Measurements from ENCODE around the gene CDC34. TPM values are rescaled to one million over a fixed set of nuclear protein-coding genes. Genes with fewer than 3 reads are reported as not detected.

The CDC34 gene
- polyA plus RNA-seq, 2 donors: 45.2 to 68.7 TPM

GRCh38 chr19:540867-541637, 9.5 kb downstream of the CDC34 start:
- no peak overlapping the region for H3K4me3 ChIP-seq (ENCODE audit: low read depth in 1 of 2, low read length in 2 of 2)

GRCh38 chr19:541699-542098, 10.1 kb downstream of the CDC34 start:
- Histone ChIP-seq H3K4me1 (ENCODE audit: control insufficient read depth in 2 of 2, insufficient read depth in 2 of 2, low read length in 1 of 2) (peaks cover 0 to 3% of the 10 kb centered on the region in 2 donors), H3K9me3 (ENCODE audit: control insufficient read depth in 2 of 2, insufficient read depth in 1 of 2, low read depth in 1 of 2, low read length in 1 of 2) (peaks cover 0 to 3% of the 10 kb centered on the region in 2 donors), H3K4me3 (ENCODE audit: low read depth in 1 of 2, low read length in 2 of 2) (no peak overlapping the region), H3K27ac (ENCODE audit: low read depth in 2 of 2, low read length in 1 of 2) (no peak overlapping the region), H3K36me3 (ENCODE audit: control insufficient read depth in 2 of 2, insufficient read depth in 2 of 2, low read length in 1 of 2) (peaks cover 0 to 41% of the 10 kb centered on the region in 2 donors), H3K27me3 (ENCODE audit: control insufficient read depth in 1 of 2, insufficient read depth in 2 of 2, low read length in 2 of 2) (no peaks in the 10 kb centered on the region)
- 90 to 92% methylated on average over 26 of the region's 26 CpGs for whole genome bisulfite sequencing, 2 donors

More at GRCh38 chr19:540867-541637, 9.5 kb downstream of the CDC34 start:
- Histone ChIP-seq H3K9me3 (ENCODE audit: control insufficient read depth in 2 of 2, insufficient read depth in 1 of 2, low read depth in 1 of 2, low read length in 1 of 2) (peaks cover 0 to 3% of the 10 kb centered on the region in 2 donors), H3K4me1 (ENCODE audit: control insufficient read depth in 2 of 2, insufficient read depth in 2 of 2, low read length in 1 of 2) (peaks cover 0 to 3% of the 10 kb centered on the region in 2 donors), H3K27ac (ENCODE audit: low read depth in 2 of 2, low read length in 1 of 2) (no peak overlapping the region), H3K36me3 (ENCODE audit: control insufficient read depth in 2 of 2, insufficient read depth in 2 of 2, low read length in 1 of 2) (peaks cover 0 to 47% of the 10 kb centered on the region in 2 donors), H3K27me3 (ENCODE audit: control insufficient read depth in 1 of 2, insufficient read depth in 2 of 2, low read length in 2 of 2) (no peaks in the 10 kb centered on the region)
- WGBS, 2 donors: 89 to 91% methylated on average over 51 of the region's 51 CpGs

GRCh38 chr19:542173-542866, 10.8 kb downstream of the CDC34 start:
- Histone ChIP-seq H3K27ac (ENCODE audit: low read depth in 2 of 2, low read length in 1 of 2) (no peak overlapping the region), H3K27me3 (ENCODE audit: control insufficient read depth in 1 of 2, insufficient read depth in 2 of 2, low read length in 2 of 2) (no peaks in the 10 kb centered on the region), H3K9me3 (ENCODE audit: control insufficient read depth in 2 of 2, insufficient read depth in 1 of 2, low read depth in 1 of 2, low read length in 1 of 2) (peaks cover 0 to 3% of the 10 kb centered on the region in 2 donors), H3K4me3 (ENCODE audit: low read depth in 1 of 2, low read length in 2 of 2) (no peak overlapping the region), H3K36me3 (ENCODE audit: control insufficient read depth in 2 of 2, insufficient read depth in 2 of 2, low read length in 1 of 2) (peaks cover 0 to 36% of the 10 kb centered on the region in 2 donors), H3K4me1 (ENCODE audit: control insufficient read depth in 2 of 2, insufficient read depth in 2 of 2, low read length in 1 of 2) (no peaks in the 10 kb centered on the region)
- 87 to 90% methylated on average over 34 of the region's 34 CpGs for WGBS, 2 donors

DNA sequence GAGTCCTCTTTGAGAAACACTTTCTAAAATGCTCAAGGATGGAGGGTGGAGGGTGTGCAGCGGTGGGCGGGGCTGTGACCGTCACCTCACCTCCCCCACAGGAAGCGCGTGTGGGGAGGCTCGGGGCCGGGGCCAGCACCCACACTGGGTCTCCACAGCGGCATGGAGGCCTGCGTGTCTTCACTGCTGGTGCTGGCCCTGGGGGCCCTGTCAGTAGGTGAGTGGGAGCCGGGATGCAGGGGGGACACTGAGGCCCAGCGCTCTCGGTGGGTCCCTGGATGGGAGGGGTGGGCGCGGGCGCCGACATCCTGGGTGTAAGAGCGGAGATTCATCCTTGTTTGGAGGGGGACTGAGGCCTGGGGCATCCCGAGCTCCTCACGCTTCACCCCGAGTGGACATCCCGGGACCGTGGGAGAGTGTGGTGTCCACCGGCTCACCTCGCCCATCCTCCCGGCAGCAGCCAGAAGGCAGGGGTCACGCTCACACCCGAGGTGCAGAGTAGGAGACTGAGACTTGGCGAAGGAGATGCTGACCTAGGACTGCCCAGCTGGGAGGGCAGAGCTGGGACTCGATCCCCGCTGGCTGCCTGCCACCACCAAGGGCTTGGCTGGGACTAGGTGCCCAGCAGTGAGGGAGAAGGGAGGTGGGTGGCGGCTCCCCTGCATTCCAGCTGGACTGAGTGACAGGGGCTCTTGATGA, 12.5 kb downstream of the CDC34 start, which contains the start of gene GZMM:
Gene GZMM (plus strand): TSS at position 144 of the 699 bp plus-strand sequence. CDS start 19 bp downstream, at position 163.
- Histone ChIP-seq H3K27ac (ENCODE audit: low read depth in 2 of 2, low read length in 1 of 2) (peak within 1 kb of the TSS in 1 of 2 donors; percentile 18), H3K36me3 (ENCODE audit: control insufficient read depth in 2 of 2, insufficient read depth in 2 of 2, low read length in 1 of 2) (peaks cover 0 to 24% of the 10 kb centered on the region in 2 donors), H3K4me1 (ENCODE audit: control insufficient read depth in 2 of 2, insufficient read depth in 2 of 2, low read length in 1 of 2) (no peaks in the 10 kb centered on the region), H3K27me3 (ENCODE audit: control insufficient read depth in 1 of 2, insufficient read depth in 2 of 2, low read length in 2 of 2) (no peaks in the 10 kb centered on the region), H3K4me3 (ENCODE audit: low read depth in 1 of 2, low read length in 2 of 2) (peak within 1 kb of the TSS in 1 of 2 donors; percentile 33), H3K9me3 (ENCODE audit: control insufficient read depth in 2 of 2, insufficient read depth in 1 of 2, low read depth in 1 of 2, low read length in 1 of 2) (peaks cover 0 to 3% of the 10 kb centered on the region in 2 donors)
- WGBS, 2 donors: 55 to 56% methylated on average over 31 of the region's 31 CpGs

DNA sequence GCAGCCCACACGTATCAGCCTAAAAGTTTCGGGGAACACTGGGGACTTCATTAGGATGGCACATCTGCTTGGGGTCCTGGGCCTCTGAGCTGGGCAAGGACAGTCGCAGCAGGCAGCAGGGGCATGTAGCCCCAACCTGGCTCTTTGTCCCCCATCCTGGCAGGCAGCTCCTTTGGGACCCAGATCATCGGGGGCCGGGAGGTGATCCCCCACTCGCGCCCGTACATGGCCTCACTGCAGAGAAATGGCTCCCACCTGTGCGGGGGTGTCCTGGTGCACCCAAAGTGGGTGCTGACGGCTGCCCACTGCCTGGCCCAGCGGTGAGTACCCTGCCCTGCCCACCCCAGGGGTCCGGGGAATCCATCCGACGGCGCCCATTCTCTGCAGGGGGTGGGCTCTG, 15.6 kb downstream of the CDC34 start:
- Histone ChIP-seq H3K36me3 (ENCODE audit: control insufficient read depth in 2 of 2, insufficient read depth in 2 of 2, low read length in 1 of 2) (peaks cover 0 to 3% of the 10 kb centered on the region in 2 donors), H3K4me3 (ENCODE audit: low read depth in 1 of 2, low read length in 2 of 2) (no peak overlapping the region), H3K27me3 (ENCODE audit: control insufficient read depth in 1 of 2, insufficient read depth in 2 of 2, low read length in 2 of 2) (no peaks in the 10 kb centered on the region), H3K4me1 (ENCODE audit: control insufficient read depth in 2 of 2, insufficient read depth in 2 of 2, low read length in 1 of 2) (no peaks in the 10 kb centered on the region), H3K27ac (ENCODE audit: low read depth in 2 of 2, low read length in 1 of 2) (no peak overlapping the region), H3K9me3 (ENCODE audit: control insufficient read depth in 2 of 2, insufficient read depth in 1 of 2, low read depth in 1 of 2, low read length in 1 of 2) (peaks cover 0 to 3% of the 10 kb centered on the region in 2 donors)
- 86 to 91% methylated on average over 14 to 15 of the region's 15 CpGs for WGBS, 2 donors

DNA sequence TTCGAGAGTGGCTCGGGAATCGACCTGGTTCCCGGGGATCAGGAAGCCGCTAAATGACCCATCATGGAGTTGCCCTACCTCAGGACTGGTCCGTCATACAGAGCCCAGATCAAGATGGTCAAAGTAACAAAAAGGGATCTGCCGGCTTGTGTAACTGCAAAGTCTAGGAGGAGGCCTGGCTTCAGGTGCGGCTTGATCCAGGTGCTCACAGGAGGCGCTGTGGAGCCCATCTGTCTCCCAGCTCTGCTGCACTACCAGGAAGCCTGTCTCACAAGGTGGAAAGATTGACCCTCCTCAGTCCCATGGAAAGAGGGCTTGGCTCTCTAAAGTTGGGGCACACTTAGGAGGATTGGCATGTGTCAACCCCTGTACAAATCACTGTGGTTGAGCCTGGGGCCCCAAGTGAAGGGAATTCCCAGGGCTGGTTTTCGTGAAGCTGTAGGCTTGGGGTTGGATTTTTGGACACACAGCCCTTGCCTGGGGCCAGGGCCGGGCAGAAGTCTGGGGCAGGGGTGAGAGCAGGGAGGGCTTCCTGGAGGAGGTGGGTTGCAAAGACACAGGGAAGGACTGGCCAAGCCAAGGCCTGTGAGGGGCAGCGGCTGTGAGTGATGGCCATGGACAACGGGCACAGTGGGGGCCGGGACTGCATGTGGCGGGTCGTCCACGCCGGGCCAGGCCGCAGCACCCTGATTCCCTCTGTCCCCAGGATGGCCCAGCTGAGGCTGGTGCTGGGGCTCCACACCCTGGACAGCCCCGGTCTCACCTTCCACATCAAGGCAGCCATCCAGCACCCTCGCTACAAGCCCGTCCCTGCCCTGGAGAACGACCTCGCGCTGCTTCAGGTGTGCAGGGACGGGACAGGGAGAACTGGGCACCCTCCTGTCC, 16.5 kb downstream of the CDC34 start:
- H3K27me3 ChIP-seq (ENCODE audit: control insufficient read depth in 1 of 2, insufficient read depth in 2 of 2, low read length in 2 of 2): no peaks in the 10 kb centered on the region
- H3K27ac ChIP-seq (ENCODE audit: low read depth in 2 of 2, low read length in 1 of 2): no peak overlapping the region
- H3K36me3 ChIP-seq (ENCODE audit: control insufficient read depth in 2 of 2, insufficient read depth in 2 of 2, low read length in 1 of 2): no peaks in the 10 kb centered on the region
- WGBS, 2 donors: 81 to 82% methylated on average over 20 to 26 of the region's 26 CpGs
- H3K9me3 ChIP-seq (ENCODE audit: control insufficient read depth in 2 of 2, insufficient read depth in 1 of 2, low read depth in 1 of 2, low read length in 1 of 2): peaks cover 0 to 3% of the 10 kb centered on the region in 2 donors
- H3K4me1 ChIP-seq (ENCODE audit: control insufficient read depth in 2 of 2, insufficient read depth in 2 of 2, low read length in 1 of 2): no peaks in the 10 kb centered on the region
- no peak overlapping the region for H3K4me3 ChIP-seq (ENCODE audit: low read depth in 1 of 2, low read length in 2 of 2)

GRCh38 chr19:548886-549830, 17.6 kb downstream of the CDC34 start:
- WGBS, 2 donors: 65 to 74% methylated on average over 36 to 52 of the region's 52 CpGs
- Histone ChIP-seq H3K4me1 (ENCODE audit: control insufficient read depth in 2 of 2, insufficient read depth in 2 of 2, low read length in 1 of 2) (no peaks in the 10 kb centered on the region), H3K36me3 (ENCODE audit: control insufficient read depth in 2 of 2, insufficient read depth in 2 of 2, low read length in 1 of 2) (no peaks in the 10 kb centered on the region), H3K9me3 (ENCODE audit: control insufficient read depth in 2 of 2, insufficient read depth in 1 of 2, low read depth in 1 of 2, low read length in 1 of 2) (peaks cover 0 to 3% of the 10 kb centered on the region in 2 donors), H3K4me3 (ENCODE audit: low read depth in 1 of 2, low read length in 2 of 2) (no peak overlapping the region), H3K27ac (ENCODE audit: low read depth in 2 of 2, low read length in 1 of 2) (no peak overlapping the region), H3K27me3 (ENCODE audit: control insufficient read depth in 1 of 2, insufficient read depth in 2 of 2, low read length in 2 of 2) (no peaks in the 10 kb centered on the region)

GRCh38 chr19:554817-555216, 23.3 kb downstream of the CDC34 start:
- H3K27ac ChIP-seq (ENCODE audit: low read depth in 2 of 2, low read length in 1 of 2): no peak overlapping the region
- no peak overlapping the region for H3K4me3 ChIP-seq (ENCODE audit: low read depth in 1 of 2, low read length in 2 of 2)
- no peaks in the 10 kb centered on the region for H3K27me3 ChIP-seq (ENCODE audit: control insufficient read depth in 1 of 2, insufficient read depth in 2 of 2, low read length in 2 of 2)
- 71 to 74% methylated on average over 20 of the region's 20 CpGs for WGBS, 2 donors
- no peaks in the 10 kb centered on the region for H3K36me3 ChIP-seq (ENCODE audit: control insufficient read depth in 2 of 2, insufficient read depth in 2 of 2, low read length in 1 of 2)
- H3K4me1 ChIP-seq (ENCODE audit: control insufficient read depth in 2 of 2, insufficient read depth in 2 of 2, low read length in 1 of 2): no peaks in the 10 kb centered on the region
- H3K9me3 ChIP-seq (ENCODE audit: control insufficient read depth in 2 of 2, insufficient read depth in 1 of 2, low read depth in 1 of 2, low read length in 1 of 2): no peaks in the 10 kb centered on the region
